HEK293 (cell line): Measurements from ENCODE around the gene STUB1.
A peak's percentile ranks its signal among the peaks of the same experiment; 100 is the strongest.

ENCODE experiments used
- AEBP2 ChIP-seq: fragments of 450-650 bp; formaldehyde crosslinking; IDR thresholded peaks from 2 replicates; pipeline ENCODE4 v1.5.1; 2016; ENCODE audit warnings: missing biosample characterization, missing genetic modification characterization, borderline replicate concordance
- EGR2 ChIP-seq: fragments of 450-650 bp; formaldehyde crosslinking; IDR thresholded peaks from 2 replicates; pipeline ENCODE4 v1.5.1; 2016; ENCODE audit warnings: low read depth, missing biosample characterization, missing genetic modification characterization
- GLIS2 ChIP-seq: fragments of 450-650 bp; formaldehyde crosslinking; IDR thresholded peaks from 2 replicates; pipeline ENCODE4 v1.5.1; 2016; ENCODE audit warnings: missing biosample characterization, missing genetic modification characterization
- IKZF3 ChIP-seq: fragments of 450-650 bp; IDR thresholded peaks from 2 replicates; pipeline ENCODE4 v1.5.0; 2018; ENCODE audit warnings: missing biosample characterization, mild to moderate bottlenecking, missing genetic modification characterization, moderate library complexity
- MYNN ChIP-seq: fragments of 450-650 bp; formaldehyde crosslinking; IDR thresholded peaks from 2 replicates; pipeline ENCODE4 v1.5.1; 2016; ENCODE audit warnings: missing biosample characterization, missing genetic modification characterization, borderline replicate concordance
- PRDM10 ChIP-seq: fragments of 450-650 bp; formaldehyde crosslinking; IDR thresholded peaks from 2 replicates; pipeline ENCODE4 v1.5.1; 2016; ENCODE audit warnings: missing biosample characterization, missing genetic modification characterization
- RBAK ChIP-seq: fragments of 450-650 bp; formaldehyde crosslinking; IDR thresholded peaks from 2 replicates; pipeline ENCODE4 v1.5.1; 2016; ENCODE audit warnings: missing biosample characterization, missing genetic modification characterization
- REST ChIP-seq: fragments of 450-650 bp; formaldehyde crosslinking; IDR thresholded peaks from 2 replicates; pipeline ENCODE4 v1.5.1; 2016; ENCODE audit warnings: missing biosample characterization, missing genetic modification characterization
- SALL2 ChIP-seq: fragments of 450-650 bp; formaldehyde crosslinking; IDR thresholded peaks from 2 replicates; pipeline ENCODE4 v1.5.0; 2017; ENCODE audit warnings: missing biosample characterization, mild to moderate bottlenecking, missing genetic modification characterization, borderline replicate concordance
- SCRT1 ChIP-seq: fragments of 450-650 bp; formaldehyde crosslinking; IDR thresholded peaks from 2 replicates; pipeline ENCODE4 v1.5.1; 2016; ENCODE audit warnings: missing biosample characterization, missing genetic modification characterization, borderline replicate concordance
- SCRT2 ChIP-seq: fragments of 450-650 bp; formaldehyde crosslinking; IDR thresholded peaks from 2 replicates; pipeline ENCODE4 v1.5.1; 2016; ENCODE audit warnings: missing biosample characterization, missing genetic modification characterization
- SP3 ChIP-seq: fragments of 450-650 bp; formaldehyde crosslinking; IDR thresholded peaks from 2 replicates; pipeline ENCODE4 v1.5.1; 2016; ENCODE audit warnings: missing biosample characterization, missing genetic modification characterization
- ZBTB7A ChIP-seq: fragments of 450-650 bp; formaldehyde crosslinking; IDR thresholded peaks from 2 replicates; pipeline ENCODE4 v1.5.1; 2016; ENCODE audit warnings: low read depth, missing biosample characterization, missing genetic modification characterization
- ZNF26 ChIP-seq: fragments of 450-650 bp; formaldehyde crosslinking; IDR thresholded peaks from 2 replicates; pipeline ENCODE4 v1.5.1; 2016; ENCODE audit warnings: missing biosample characterization, missing genetic modification characterization
- ZNF473 ChIP-seq: fragments of 450-650 bp; formaldehyde crosslinking; IDR thresholded peaks from 2 replicates; pipeline ENCODE4 v1.5.1; 2017; ENCODE audit warnings: missing biosample characterization, missing genetic modification characterization
- ZNF513 ChIP-seq: fragments of 450-650 bp; IDR thresholded peaks from 2 replicates; pipeline ENCODE4 v1.5.1; 2018; ENCODE audit warnings: missing biosample characterization, missing genetic modification characterization
- ZNF548 ChIP-seq: fragments of 450-650 bp; formaldehyde crosslinking; IDR thresholded peaks from 2 replicates; pipeline ENCODE4 v1.5.1; 2016; ENCODE audit warnings: missing biosample characterization, missing genetic modification characterization
- ZNF555 ChIP-seq: fragments of 450-650 bp; formaldehyde crosslinking; conservative IDR thresholded peaks from 2 replicates; pipeline ENCODE4 v1.5.1; 2017; ENCODE audit warnings: missing biosample characterization, mild to moderate bottlenecking, missing genetic modification characterization, inconsistent platforms
- ZNF623 ChIP-seq: fragments of 450-650 bp; formaldehyde crosslinking; IDR thresholded peaks from 2 replicates; pipeline ENCODE4 v1.5.1; 2016; ENCODE audit warnings: missing biosample characterization, missing genetic modification characterization
- ZNF645 ChIP-seq: fragments of 450-650 bp; formaldehyde crosslinking; IDR thresholded peaks from 2 replicates; pipeline ENCODE4; 2016; ENCODE audit warnings: missing biosample characterization, missing genetic modification characterization
- ZNF704 ChIP-seq: fragments of 450-650 bp; formaldehyde crosslinking; IDR thresholded peaks from 2 replicates; pipeline ENCODE4 v1.5.1; 2016; ENCODE audit warnings: missing biosample characterization, missing genetic modification characterization
- ZNF707 ChIP-seq: fragments of 450-650 bp; formaldehyde crosslinking; IDR thresholded peaks from 2 replicates; pipeline ENCODE4 v1.5.1; 2016; ENCODE audit warnings: missing biosample characterization, missing genetic modification characterization

STUB1 gene

GRCh38 chr16:681746-682427 is 1.7 kb downstream of the STUB1 start (continued):
- TF ChIP-seq PRDM10 (tag by site-specific recombination): peak; percentile 78
- peak; percentile 79 for TF ChIP-seq ZBTB7A
- TF ChIP-seq ZNF623 (tag by site-specific recombination): no peak
- no peak for TF ChIP-seq ZNF704 (tag by site-specific recombination)
- no peak for TF ChIP-seq ZNF26 (tag by site-specific recombination)
- no peak for TF ChIP-seq REST (tag by site-specific recombination)
- TF ChIP-seq SCRT1 (tag by site-specific recombination): 0 out of 2 replicates have a peak, but pooled peaks have one; percentile 15
- TF ChIP-seq AEBP2 (tag by site-specific recombination): no peak
- TF ChIP-seq SALL2 (tag by site-specific recombination): no peak
- TF ChIP-seq ZNF548 (tag by site-specific recombination): no peak
- no peak for TF ChIP-seq ZNF555 (tag by site-specific recombination)
- no peak for TF ChIP-seq ZNF707 (tag by site-specific recombination)
- TF ChIP-seq IKZF3 (tag by site-specific recombination): no peak
- TF ChIP-seq SP3 (tag by site-specific recombination): peak; percentile 13; the same call in 1 of the 2 replicates
- peak; percentile 90 for TF ChIP-seq EGR2 (tag by site-specific recombination)
- TF ChIP-seq ZNF473: no peak
- TF ChIP-seq ZNF645 (tag by site-specific recombination): peak; percentile 36
- TF ChIP-seq ZNF513 (tag by site-specific recombination): peak; percentile 65
- TF ChIP-seq RBAK (tag by site-specific recombination): no peak
- TF ChIP-seq MYNN (tag by site-specific recombination): no peak
- TF ChIP-seq GLIS2 (tag by site-specific recombination): peak; percentile 96
- no peak for TF ChIP-seq SCRT2 (tag by site-specific recombination)
